GM19372 (cell line): ENCODE measurements around the gene TRIM52.

Source experiments
- ATAC-seq: cut with Tn5 transposase; IDR thresholded peaks from one replicate; pipeline ENCODE4 v1.9.1; 2021; ENCODE audit warnings: mild to moderate bottlenecking, low read depth, moderate library complexity; ENCODE audit not compliant: unreplicated experiment

TRIM52 gene

GRCh38 chr5:181234455-181235306 is 26.3 kb downstream of the TRIM52 start:
- no peak for ATAC-seq

GRCh38 chr5:181233801-181234454 is 27.0 kb downstream of the TRIM52 start:
- ATAC-seq: no peak

- ATAC-seq: no peak
Observed at GRCh38 chr5:181233088-181233800, 27.7 kb downstream of the TRIM52 start.

- no peak for ATAC-seq
Observed at GRCh38 chr5:181232593-181232992, 28.4 kb downstream of the TRIM52 start.

- no peak for ATAC-seq
Observed at GRCh38 chr5:181231432-181231831, 29.5 kb downstream of the TRIM52 start.

GRCh38 chr5:181230551-181230950 is 30.4 kb downstream of the TRIM52 start:
- ATAC-seq: no peak

- no peak for ATAC-seq
Observed at GRCh38 chr5:181229996-181230395, 30.9 kb downstream of the TRIM52 start.

- no peak for ATAC-seq
Observed at GRCh38 chr5:181224390-181225229, 36.3 kb downstream of the TRIM52 start.

- ATAC-seq: peak; percentile 8
Observed at GRCh38 chr5:181223729-181224389, 37.1 kb downstream of the TRIM52 start.

- peak; percentile 57 for ATAC-seq
Observed at GRCh38 chr5:181223058-181223728, 37.8 kb downstream of the TRIM52 start, which contains the start of gene TRIM41. TRIM41 (plus strand) TSS chr5:181223281; CDS start chr5:181224000, 719 bp downstream.

GRCh38 chr5:181222630-181223057 is 38.3 kb downstream of the TRIM52 start:
- ATAC-seq: no peak

- ATAC-seq: peak; percentile 14
Observed at GRCh38 chr5:181221792-181222629, 38.9 kb downstream of the TRIM52 start.

- no peak for ATAC-seq
Observed at GRCh38 chr5:181221105-181221791, 39.7 kb downstream of the TRIM52 start.

GRCh38 chr5:181220178-181220515 is 40.8 kb downstream of the TRIM52 start:
- ATAC-seq: no peak

- no peak for ATAC-seq
Observed at GRCh38 chr5:181219262-181220177, 41.4 kb downstream of the TRIM52 start.

GRCh38 chr5:181218795-181219124 is 42.2 kb downstream of the TRIM52 start:
- no peak for ATAC-seq

GRCh38 chr5:181217803-181218062 is 43.2 kb downstream of the TRIM52 start:
- ATAC-seq: peak; percentile 14
